GM13977 (cell line): Measurements from ENCODE around the gene STEEP1.
A peak's percentile ranks its signal among the peaks of the same experiment; 100 is the strongest.
"Not testable (repeated sequence)": the region's sequence is repeated elsewhere in the genome, so short reads cannot be mapped to it uniquely, and the experiment has no call there.

Experiments used
- DNase-seq: peaks from one replicate; pipeline ENCODE4 v3.0.0; 2012; ENCODE audit warnings: low spot score
- CTCF ChIP-seq: IDR thresholded peaks from 2 replicates; pipeline ENCODE4 v1.5.1; 2012; ENCODE audit warnings: mild to moderate bottlenecking, control low read depth; ENCODE audit not compliant: insufficient read depth; ENCODE audit errors: extremely low read depth, missing control alignments
- in situ Hi-C: fragments of 300-500 bp; cut with MboI; formaldehyde crosslinking; loops from one replicate; pipeline ENCODE4 v1.12.0; 2022; ENCODE audit warnings: low sequenced_read_pairs, low pct_unique_long_range_greater_than_20kb, mixed read lengths, inconsistent platforms; ENCODE audit not compliant: unreplicated experiment

The STEEP1 gene

GRCh38 chrX:119512146-119512800 lies 52.9 kb downstream of the STEEP1 start:
- peak; percentile 58 for TF ChIP-seq CTCF
- in situ Hi-C loops, result loop anchor here (25.0 kb wide), 2 partner anchors 225 to 375 kb away; partner anchors contain the start of gene AKAP14
- DNase-seq, result peak; percentile 60

- DNase-seq, result no peak
- in situ Hi-C loops, result loop anchor here (25.0 kb wide), 2 partner anchors 230 to 380 kb away; partner anchors contain the start of gene AKAP14
- no peak for TF ChIP-seq CTCF
Observed at GRCh38 chrX:119507206-119507605, 58.0 kb downstream of the STEEP1 start.

- DNase-seq, result no peak
- in situ Hi-C loops, result loop anchor here (25.0 kb wide), 2 partner anchors 231 to 381 kb away; partner anchors contain the start of gene AKAP14
Observed at GRCh38 chrX:119505945-119506344, 59.3 kb downstream of the STEEP1 start.

GRCh38 chrX:119505145-119505544 lies 60.1 kb downstream of the STEEP1 start:
- in situ Hi-C loops, result loop anchor here (25.0 kb wide), 2 partner anchors 232 to 382 kb away; partner anchors contain the start of gene AKAP14

More at GRCh38 chrX:119505945-119506344, 59.3 kb downstream of the STEEP1 start:
- no peak for TF ChIP-seq CTCF

GRCh38 chrX:119503484-119503861 lies 61.7 kb downstream of the STEEP1 start:
- no peak for DNase-seq
- in situ Hi-C loops, result loop anchor here (25.0 kb wide), 2 partner anchors 234 to 384 kb away; partner anchors contain the start of gene AKAP14
- no peak for TF ChIP-seq CTCF

More at GRCh38 chrX:119505145-119505544, 60.1 kb downstream of the STEEP1 start:
- not testable (repeated sequence) for DNase-seq

- no peak for TF ChIP-seq CTCF
- in situ Hi-C loops, result loop anchor here (25.0 kb wide), 2 partner anchors 234 to 384 kb away; partner anchors contain the start of gene AKAP14
- DNase-seq, result no peak
Observed at GRCh38 chrX:119502727-119503483, 62.3 kb downstream of the STEEP1 start.
